ENCODE measurements around the gene ZNHIT3.

ZNHIT3 gene

GRCh38 chr17:36493956-36494355 is 7.5 kb downstream of the ZNHIT3 start:
- no peaks in the 10 kb centered on the region for H3K9me3 ChIP-seq (ENCODE audit: insufficient read depth, low read length, severe bottlenecking)
- H3K4me2 ChIP-seq (ENCODE audit: insufficient read depth, low read length), result no peak overlapping the region
- peaks cover 38% of the 10 kb centered on the region for H4K20me1 ChIP-seq (ENCODE audit: insufficient read depth, low read length)
- no peak overlapping the region for H3K27ac ChIP-seq (ENCODE audit: low read length)
- H3K4me3 ChIP-seq (ENCODE audit: low read depth in 1 of 2, low read length in 2 of 2), result no peak overlapping the region
- peaks cover 7% of the 10 kb centered on the region for H3K4me1 ChIP-seq (ENCODE audit: insufficient read depth, low read length)
- peaks cover 44% of the 10 kb centered on the region for H3K79me2 ChIP-seq (ENCODE audit: insufficient read depth, low read length)
- H3K36me3 ChIP-seq (ENCODE audit: insufficient read depth, low read length), result peaks cover 86% of the 10 kb centered on the region
- ATAC-seq (ENCODE audit: insufficient read depth, low read depth) (no peak), DNase-seq (no peak)
- H3K27me3 ChIP-seq (ENCODE audit: insufficient read depth, low read length, poor library complexity), result no peaks in the 10 kb centered on the region
- H3K9ac ChIP-seq (ENCODE audit: low read depth, low read length), result no peak overlapping the region
- no peak for TF ChIP-seq CTCF (IDR thresholded peaks at IDR 0.05; ENCODE audit: borderline replicate concordance, extremely low read depth, low read length, poor library complexity, severe bottlenecking)
- TF ChIP-seq EZH2 (IDR thresholded peaks at IDR 0.05; ENCODE audit: borderline replicate concordance, low read depth, low read length, severe bottlenecking), result no peak
- H2AFZ ChIP-seq (ENCODE audit: low read depth, low read length), result no peak overlapping the region

GRCh38 chr17:36494674-36495073 is 8.2 kb downstream of the ZNHIT3 start:
- no peaks in the 10 kb centered on the region for H3K9me3 ChIP-seq (ENCODE audit: insufficient read depth, low read length, severe bottlenecking)
- H3K79me2 ChIP-seq (ENCODE audit: insufficient read depth, low read length), result peaks cover 37% of the 10 kb centered on the region
- no peaks in the 10 kb centered on the region for H3K27me3 ChIP-seq (ENCODE audit: insufficient read depth, low read length, poor library complexity)
- H3K36me3 ChIP-seq (ENCODE audit: insufficient read depth, low read length), result peaks cover 88% of the 10 kb centered on the region
- no peak overlapping the region for H3K9ac ChIP-seq (ENCODE audit: low read depth, low read length)
- H3K27ac ChIP-seq (ENCODE audit: low read length), result no peak overlapping the region
- no peak for DNase-seq
- no peak overlapping the region for H3K4me2 ChIP-seq (ENCODE audit: insufficient read depth, low read length)
- H3K4me3 ChIP-seq (ENCODE audit: low read depth in 1 of 2, low read length in 2 of 2), result no peak overlapping the region
- H2AFZ ChIP-seq (ENCODE audit: low read depth, low read length), result no peak overlapping the region
- TF ChIP-seq CTCF (IDR thresholded peaks at IDR 0.05; ENCODE audit: borderline replicate concordance, extremely low read depth, low read length, poor library complexity, severe bottlenecking), result no peak
- no peak for TF ChIP-seq EZH2 (IDR thresholded peaks at IDR 0.05; ENCODE audit: borderline replicate concordance, low read depth, low read length, severe bottlenecking)
- H4K20me1 ChIP-seq (ENCODE audit: insufficient read depth, low read length), result peaks cover 38% of the 10 kb centered on the region
- no peaks in the 10 kb centered on the region for H3K4me1 ChIP-seq (ENCODE audit: insufficient read depth, low read length)
- ATAC-seq (ENCODE audit: insufficient read depth, low read depth), result no peak

- peaks cover 33% of the 10 kb centered on the region for H3K79me2 ChIP-seq (ENCODE audit: insufficient read depth, low read length)
- H3K36me3 ChIP-seq (ENCODE audit: insufficient read depth, low read length), result peaks cover 92% of the 10 kb centered on the region
- no peak for TF ChIP-seq CTCF (IDR thresholded peaks at IDR 0.05; ENCODE audit: borderline replicate concordance, extremely low read depth, low read length, poor library complexity, severe bottlenecking)
- no peak for TF ChIP-seq EZH2 (IDR thresholded peaks at IDR 0.05; ENCODE audit: borderline replicate concordance, low read depth, low read length, severe bottlenecking)
- no peak overlapping the region for H3K27ac ChIP-seq (ENCODE audit: low read length)
- H3K4me1 ChIP-seq (ENCODE audit: insufficient read depth, low read length), result no peaks in the 10 kb centered on the region
- no peak for DNase-seq
- no peak overlapping the region for H3K4me3 ChIP-seq (ENCODE audit: low read depth in 1 of 2, low read length in 2 of 2)
- H3K9ac ChIP-seq (ENCODE audit: low read depth, low read length), result no peak overlapping the region
- H3K9me3 ChIP-seq (ENCODE audit: insufficient read depth, low read length, severe bottlenecking), result no peaks in the 10 kb centered on the region
- H2AFZ ChIP-seq (ENCODE audit: low read depth, low read length), result no peak overlapping the region
- H3K4me2 ChIP-seq (ENCODE audit: insufficient read depth, low read length), result no peak overlapping the region
- ATAC-seq (ENCODE audit: insufficient read depth, low read depth), result no peak
- H3K27me3 ChIP-seq (ENCODE audit: insufficient read depth, low read length, poor library complexity), result no peaks in the 10 kb centered on the region
- H4K20me1 ChIP-seq (ENCODE audit: insufficient read depth, low read length), result peaks cover 38% of the 10 kb centered on the region
These were observed 8.6 kb downstream of the ZNHIT3 start for GRCh38 chr17:36495076-36495578.

Measured in DND-41 (cell line).